ENCODE data around the gene SLC39A7. TPM values are rescaled to one million over a fixed set of nuclear protein-coding genes. Genes with fewer than 3 reads are reported as not detected.
A peak's percentile ranks its signal among the peaks of the same experiment; 100 is the strongest.

Gene SLC39A7
- total RNA-seq, 4 donors from 2014 or later = 21.9 to 45.4 (median 26.2) TPM

DNA sequence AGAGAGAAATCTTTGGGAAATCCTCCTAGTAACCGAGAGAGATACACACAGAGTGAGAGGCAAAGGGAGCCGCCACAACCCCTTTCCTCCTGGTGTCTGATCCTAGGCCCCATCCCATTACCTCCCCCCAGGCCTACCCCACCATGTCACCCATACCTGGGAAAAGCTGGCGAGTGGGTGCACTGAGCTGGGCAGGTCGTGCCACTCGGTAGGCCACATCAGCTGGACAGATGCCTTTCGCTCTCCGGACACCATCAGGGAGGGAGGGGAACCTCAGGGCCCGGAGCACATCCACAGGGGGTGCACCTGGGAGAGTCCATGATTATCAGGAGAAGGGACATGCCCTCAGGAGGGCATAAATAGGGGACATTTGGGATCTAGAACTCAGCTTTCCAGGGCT lies 11.5 kb upstream of the SLC39A7 start:
- ATAC-seq = no peak
- no peak for TF ChIP-seq CTCF (IDR thresholded peaks at IDR 0.05 in 4 of 5, conservative IDR thresholded peaks at IDR 0.05 in 1 of 5)
- TF ChIP-seq POLR2A (IDR thresholded peaks at IDR 0.05) = no peak
- H3K9me3 ChIP-seq = no peaks in the 10 kb centered on the region
- in situ Hi-C loops (cut with MboI; ENCODE audit: low sequenced_read_pairs in 4 of 4) = no loop called here
- no peak overlapping the region for H3K27ac ChIP-seq
- intact Hi-C loops (cut with DNase I; ENCODE audit: low total_unique reads) = no loop called here
- H3K4me3 ChIP-seq = no peak overlapping the region
- H3K4me1 ChIP-seq = peaks cover 17 to 20% of the 10 kb centered on the region in 2 donors
- H3K36me3 ChIP-seq = no peaks in the 10 kb centered on the region
- DNase-seq = no peak
- no peaks in the 10 kb centered on the region for H3K27me3 ChIP-seq

GRCh38 chr6:33189625-33190448 lies 10.8 kb upstream of the SLC39A7 start:
- in situ Hi-C loops (cut with MboI; ENCODE audit: low sequenced_read_pairs in 4 of 4) = loop anchor here in 1 of 4 donors (10.0 kb wide), 1 partner anchor 55 kb away; no protein-coding TSS in a partner anchor
- H3K9me3 ChIP-seq = no peaks in the 10 kb centered on the region
- intact Hi-C loops (cut with DNase I; ENCODE audit: low total_unique reads) = no loop called here
- no peak overlapping the region for H3K27ac ChIP-seq
- no peak for ATAC-seq
- no peak for DNase-seq
- no peaks in the 10 kb centered on the region for H3K27me3 ChIP-seq
- no peak for TF ChIP-seq CTCF (IDR thresholded peaks at IDR 0.05 in 4 of 5, conservative IDR thresholded peaks at IDR 0.05 in 1 of 5)
- TF ChIP-seq POLR2A (IDR thresholded peaks at IDR 0.05) = no peak
- H3K36me3 ChIP-seq = peaks cover 0 to 5% of the 10 kb centered on the region in 2 donors
- H3K4me1 ChIP-seq = peaks cover 17 to 20% of the 10 kb centered on the region in 2 donors
- no peak overlapping the region for H3K4me3 ChIP-seq

DNA sequence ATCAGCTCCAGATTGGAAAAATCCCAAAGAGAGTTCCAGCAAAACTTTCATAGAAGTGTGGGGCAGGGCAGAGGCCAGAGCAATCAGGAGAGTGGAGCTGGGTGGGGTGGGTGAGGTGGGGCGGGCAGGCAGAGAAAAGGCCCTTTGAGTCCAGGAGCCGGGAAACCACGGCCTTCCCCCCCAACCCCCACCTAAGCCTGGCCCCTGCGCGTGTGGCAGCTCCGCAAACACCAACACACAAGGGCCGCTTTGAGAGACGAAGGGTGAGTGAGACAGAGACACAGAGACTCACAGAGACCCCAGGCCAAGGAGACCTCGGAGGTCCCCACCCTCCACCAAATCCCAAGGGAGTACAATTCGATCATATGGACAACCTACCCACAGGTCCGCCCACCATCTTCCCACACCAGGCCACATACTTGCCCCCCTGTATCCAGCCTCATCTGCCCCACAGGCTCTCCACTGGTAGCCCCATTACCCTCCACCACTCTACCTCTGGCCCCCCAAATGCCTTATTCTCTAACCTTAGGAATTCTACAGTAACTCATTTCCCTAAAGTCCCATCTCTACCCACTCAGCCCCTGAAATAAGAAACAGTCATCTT lies 10.1 kb upstream of the SLC39A7 start:
- ATAC-seq (no peak), DNase-seq (no peak)
- Histone ChIP-seq H3K4me3 (no peak overlapping the region), H3K27ac (no peak overlapping the region), H3K4me1 (peaks cover 17 to 20% of the 10 kb centered on the region in 2 donors), H3K27me3 (no peaks in the 10 kb centered on the region), H3K36me3 (peaks cover 0 to 12% of the 10 kb centered on the region in 2 donors), H3K9me3 (no peaks in the 10 kb centered on the region)
- intact Hi-C loops (cut with DNase I; ENCODE audit: low total_unique reads) (no loop called here), in situ Hi-C loops (cut with MboI; ENCODE audit: low sequenced_read_pairs in 4 of 4) (loop anchor here in 1 of 4 donors (10.0 kb wide), 1 partner anchor 54 kb away; no protein-coding TSS in a partner anchor)
- no peak for TF ChIP-seq CTCF (IDR thresholded peaks at IDR 0.05 in 4 of 5, conservative IDR thresholded peaks at IDR 0.05 in 1 of 5)
- TF ChIP-seq POLR2A (IDR thresholded peaks at IDR 0.05) = no peak

GRCh38 chr6:33191383-33192104 lies 9.1 kb upstream of the SLC39A7 start:
- ATAC-seq (no peak), DNase-seq (no peak)
- Histone ChIP-seq H3K27me3 (no peaks in the 10 kb centered on the region), H3K27ac (peak overlapping the region in 1 of 4 donors; percentile 33), H3K9me3 (no peaks in the 10 kb centered on the region), H3K4me1 (peaks cover 17 to 20% of the 10 kb centered on the region in 2 donors), H3K36me3 (peaks cover 0 to 22% of the 10 kb centered on the region in 2 donors), H3K4me3 (no peak overlapping the region)
- in situ Hi-C loops (cut with MboI; ENCODE audit: low sequenced_read_pairs in 4 of 4) (loop anchor here in 1 of 4 donors (10.0 kb wide), 1 partner anchor 53 kb away; no protein-coding TSS in a partner anchor), intact Hi-C loops (cut with DNase I; ENCODE audit: low total_unique reads) (no loop called here)
- TF ChIP-seq CTCF (IDR thresholded peaks at IDR 0.05 in 4 of 5, conservative IDR thresholded peaks at IDR 0.05 in 1 of 5) (no peak), POLR2A (IDR thresholded peaks at IDR 0.05) (no peak)

Data from gastrocnemius medialis (tissue), 4 donors.